HG03378 (cell line): ENCODE data around the gene ZC3H12D.
"Not testable (repeated sequence)": the region's sequence is repeated elsewhere in the genome, so short reads cannot be mapped to it uniquely, and the experiment has no call there.

ENCODE experiments used
- ATAC-seq: cut with Tn5 transposase; IDR thresholded peaks from one replicate; pipeline ENCODE4 v1.9.1; 2021; ENCODE audit warnings: mild to moderate bottlenecking, moderate library complexity; ENCODE audit not compliant: unreplicated experiment

ZC3H12D gene

GRCh38 chr6:149484733-149485700 lies at the start of gene ZC3H12D:
Gene ZC3H12D (minus strand): TSS chr6:149485014. CDS start chr6:149474543, 10,471 bp downstream.
- peak; percentile 38 for ATAC-seq

GRCh38 chr6:149529650-149530049 lies 44.8 kb upstream of the ZC3H12D start:
- no peak for ATAC-seq

- ATAC-seq = no peak
These were observed 30.7 kb upstream of the ZC3H12D start for GRCh38 chr6:149515494-149515893.

- ATAC-seq = no peak
These were observed 29.1 kb upstream of the ZC3H12D start for GRCh38 chr6:149513915-149514314.

GRCh38 chr6:149510793-149511512 lies 26.1 kb upstream of the ZC3H12D start:
- ATAC-seq = no peak

- no peak for ATAC-seq
These were observed 23.7 kb upstream of the ZC3H12D start for GRCh38 chr6:149508485-149508884.

- no peak for ATAC-seq
These were observed 19.1 kb upstream of the ZC3H12D start for GRCh38 chr6:149503872-149504271.

- no peak for ATAC-seq
These were observed 18.5 kb upstream of the ZC3H12D start for GRCh38 chr6:149503276-149503675.

GRCh38 chr6:149501768-149502167 lies 17.0 kb upstream of the ZC3H12D start:
- ATAC-seq = no peak

GRCh38 chr6:149501201-149501600 lies 16.4 kb upstream of the ZC3H12D start:
- ATAC-seq = no peak

- ATAC-seq = no peak
These were observed 15.3 kb upstream of the ZC3H12D start for GRCh38 chr6:149500096-149500495.

GRCh38 chr6:149499066-149499465 lies 14.3 kb upstream of the ZC3H12D start:
- no peak for ATAC-seq

- ATAC-seq = no peak
These were observed 12.6 kb upstream of the ZC3H12D start for GRCh38 chr6:149497365-149497764.

- peak; percentile 51 for ATAC-seq
These were observed 11.8 kb upstream of the ZC3H12D start for GRCh38 chr6:149496597-149496996.

- not testable (repeated sequence) for ATAC-seq
These were observed 10.7 kb upstream of the ZC3H12D start for GRCh38 chr6:149495349-149496016.

- peak; percentile 86 for ATAC-seq
These were observed 10.0 kb upstream of the ZC3H12D start for GRCh38 chr6:149494810-149495209.

- ATAC-seq = no peak
These were observed 9.0 kb upstream of the ZC3H12D start for GRCh38 chr6:149493761-149494320.

- no peak for ATAC-seq
These were observed 8.1 kb upstream of the ZC3H12D start for GRCh38 chr6:149492798-149493343.

- peak; percentile 25 for ATAC-seq
These were observed 5.2 kb upstream of the ZC3H12D start for GRCh38 chr6:149489967-149490366.

GRCh38 chr6:149488815-149489214 lies 4.0 kb upstream of the ZC3H12D start:
- no peak for ATAC-seq

- no peak for ATAC-seq
These were observed 2.5 kb upstream of the ZC3H12D start for GRCh38 chr6:149487316-149487715.
